COR-L47 (cell line): Measurements from ENCODE around the gene REG1A.

Source experiments
- DNase-seq: peaks from one replicate; lab custom pipeline; 2025; lab: John Stamatoyannopoulos, UW

Gene REG1A

GRCh38 chr2:79120194-79120713, at the start of gene REG1A:
TSS of gene REG1A (plus strand) at chr2:79120488. CDS start at chr2:79120862, 374 bp downstream.
- DNase-seq, result no peak

GRCh38 chr2:79071078-79071477, 49.2 kb upstream of the REG1A start:
- no peak for DNase-seq

GRCh38 chr2:79082987-79083386, 37.3 kb upstream of the REG1A start:
- DNase-seq, result no peak

- no peak for DNase-seq
Measured at GRCh38 chr2:79083597-79084251, 36.6 kb upstream of the REG1A start.

- no peak for DNase-seq
Measured at GRCh38 chr2:79084495-79085135, 35.7 kb upstream of the REG1A start.

GRCh38 chr2:79085382-79085781, 34.9 kb upstream of the REG1A start:
- no peak for DNase-seq

GRCh38 chr2:79086255-79086654, 34.0 kb upstream of the REG1A start:
- no peak for DNase-seq

- no peak for DNase-seq
Measured at GRCh38 chr2:79087785-79088364, 32.4 kb upstream of the REG1A start, which contains the start of gene REG1B. TSS of gene REG1B (minus strand) at chr2:79087993. CDS start at chr2:79087612, 381 bp downstream.

GRCh38 chr2:79090693-79091092, 29.6 kb upstream of the REG1A start:
- no peak for DNase-seq

- DNase-seq, result no peak
Measured at GRCh38 chr2:79097843-79098242, 22.4 kb upstream of the REG1A start.

- no peak for DNase-seq
Measured at GRCh38 chr2:79099140-79099686, 21.1 kb upstream of the REG1A start.

GRCh38 chr2:79100285-79100684, 20.0 kb upstream of the REG1A start:
- no peak for DNase-seq

- no peak for DNase-seq
Measured at GRCh38 chr2:79101024-79101423, 19.3 kb upstream of the REG1A start.

GRCh38 chr2:79103214-79103613, 17.1 kb upstream of the REG1A start:
- DNase-seq, result no peak

GRCh38 chr2:79105259-79105658, 15.0 kb upstream of the REG1A start:
- DNase-seq, result no peak

- no peak for DNase-seq
Measured at GRCh38 chr2:79112269-79112668, 8.0 kb upstream of the REG1A start.

GRCh38 chr2:79114797-79115494, 5.3 kb upstream of the REG1A start:
- no peak for DNase-seq

- no peak for DNase-seq
Measured at GRCh38 chr2:79116997-79117928, 3.0 kb upstream of the REG1A start.

- DNase-seq, result no peak
Measured at GRCh38 chr2:79122676-79123075, 2.4 kb downstream of the REG1A start.

- DNase-seq, result no peak
Measured at GRCh38 chr2:79124907-79125720, 4.8 kb downstream of the REG1A start.

- DNase-seq, result no peak
Measured at GRCh38 chr2:79125721-79125985, 5.4 kb downstream of the REG1A start.
